ENCODE measurements around the gene OGDH. TPM values are rescaled to one million over a fixed set of nuclear protein-coding genes. Genes with fewer than 3 reads are reported as not detected.

Gene OGDH
- total RNA-seq, 1 donor from 2014 or later = 102 TPM

DNA sequence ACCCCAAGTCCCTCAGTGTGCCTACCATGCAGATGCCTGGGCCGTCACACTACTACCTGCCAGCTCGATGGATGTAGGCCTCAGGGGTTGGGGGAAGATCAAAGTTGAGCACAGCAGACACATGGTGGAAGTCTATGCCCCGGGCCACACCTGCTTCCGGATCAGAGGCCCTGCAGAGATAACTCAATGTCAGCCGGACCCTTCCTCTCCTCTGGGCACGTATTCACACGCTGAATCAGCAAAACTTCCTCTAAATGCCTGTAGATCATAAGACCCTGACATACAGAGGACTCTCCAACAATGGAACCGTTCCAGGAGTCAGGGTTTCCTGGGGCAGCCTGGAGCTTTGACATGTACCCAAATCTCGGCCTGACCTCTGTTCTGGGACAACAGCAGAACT, 36.5 kb upstream of the OGDH start:
- DNase-seq = no peak

GRCh38 chr7:44572771-44573170, 33.7 kb upstream of the OGDH start:
- H3K27ac Mint-ChIP-seq (ENCODE audit: unreplicated experiment) = peak overlapping the region; percentile 94
- peaks cover 8% of the 10 kb centered on the region for H3K4me1 Mint-ChIP-seq (ENCODE audit: low read depth, unreplicated experiment)
- no peak for DNase-seq
- TF ChIP-seq CTCF (IDR thresholded peaks at IDR 0.05; ENCODE audit: partially characterized antibody, unreplicated experiment) = no peak
- peaks cover 5% of the 10 kb centered on the region for H3K27me3 Mint-ChIP-seq (ENCODE audit: unreplicated experiment)
- peak overlapping the region; percentile 98 for H3K4me3 Mint-ChIP-seq (ENCODE audit: unreplicated experiment)
- H3K36me3 Mint-ChIP-seq (ENCODE audit: unreplicated experiment) = peaks cover 8% of the 10 kb centered on the region
- peaks cover 8% of the 10 kb centered on the region for H3K9me3 Mint-ChIP-seq (ENCODE audit: unreplicated experiment)

More for the DNA sequence above, 36.5 kb upstream of the OGDH start:
- H3K27ac Mint-ChIP-seq (ENCODE audit: unreplicated experiment) = no peak overlapping the region
- H3K36me3 Mint-ChIP-seq (ENCODE audit: unreplicated experiment) = peaks cover 8% of the 10 kb centered on the region
- peaks cover 8% of the 10 kb centered on the region for H3K9me3 Mint-ChIP-seq (ENCODE audit: unreplicated experiment)
- no peak overlapping the region for H3K4me3 Mint-ChIP-seq (ENCODE audit: unreplicated experiment)
- no peak for TF ChIP-seq CTCF (IDR thresholded peaks at IDR 0.05; ENCODE audit: partially characterized antibody, unreplicated experiment)
- peaks cover 4% of the 10 kb centered on the region for H3K27me3 Mint-ChIP-seq (ENCODE audit: unreplicated experiment)
- H3K4me1 Mint-ChIP-seq (ENCODE audit: low read depth, unreplicated experiment) = peaks cover 15% of the 10 kb centered on the region

DNA sequence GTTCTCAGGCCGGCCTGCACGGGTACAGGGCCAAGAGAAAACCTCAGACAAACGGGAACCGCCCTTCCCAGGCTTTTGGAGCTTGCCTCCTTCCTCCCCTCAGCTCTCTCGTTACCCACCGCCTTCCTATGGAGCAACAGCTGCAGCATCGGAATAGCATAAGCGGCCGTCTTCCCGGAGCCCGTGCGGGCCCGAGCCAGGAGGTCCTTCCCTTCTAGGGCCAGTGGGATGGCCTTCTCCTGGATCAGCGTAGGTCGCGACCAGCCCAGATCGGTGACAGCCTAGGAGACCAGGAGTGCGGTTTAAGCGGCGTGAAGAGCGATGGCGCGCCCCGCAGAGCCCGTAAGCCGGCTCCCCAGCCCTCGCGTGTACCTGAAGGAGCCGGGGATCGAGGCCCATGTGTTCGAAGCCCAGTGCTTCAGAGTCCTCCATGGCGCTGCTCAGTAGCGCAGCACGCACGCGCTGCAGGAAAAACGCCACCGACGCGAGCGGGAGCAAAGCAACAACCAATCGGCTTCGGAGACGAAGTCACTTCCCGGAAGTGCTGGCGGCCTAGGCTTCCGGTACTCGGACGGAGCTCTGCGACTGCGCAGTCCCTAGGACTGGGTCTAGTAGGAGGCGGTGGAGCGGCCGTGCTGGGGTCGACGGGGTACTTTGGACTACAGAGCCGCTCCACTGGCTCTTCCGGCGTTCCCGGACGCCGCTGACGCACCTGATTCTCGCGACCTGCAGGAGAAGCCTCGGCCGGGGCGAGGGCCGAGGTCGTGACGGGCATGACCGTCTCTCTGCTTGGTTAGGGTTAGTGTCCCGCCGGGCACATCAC, 32.8 kb upstream of the OGDH start, which contains the start of gene DDX56:
Gene DDX56 (minus strand): TSS at position 445 of the 823 bp plus-strand sequence. CDS start 13 bp downstream, at position 432.
- Mint-ChIP-seq H3K27ac (ENCODE audit: unreplicated experiment) (peak within 1 kb of the TSS; percentile 94), H3K36me3 (ENCODE audit: unreplicated experiment) (peaks cover 6% of the 10 kb centered on the region), H3K4me1 (ENCODE audit: low read depth, unreplicated experiment) (peaks cover 8% of the 10 kb centered on the region), H3K27me3 (ENCODE audit: unreplicated experiment) (peaks cover 5% of the 10 kb centered on the region), H3K4me3 (ENCODE audit: unreplicated experiment) (peak within 1 kb of the TSS; percentile 98), H3K9me3 (ENCODE audit: unreplicated experiment) (peaks cover 8% of the 10 kb centered on the region)
- no peak for TF ChIP-seq CTCF (IDR thresholded peaks at IDR 0.05; ENCODE audit: partially characterized antibody, unreplicated experiment)
- peak; percentile 95 for DNase-seq

GRCh38 chr7:44574287-44574872, 32.0 kb upstream of the OGDH start:
- Mint-ChIP-seq H3K4me1 (ENCODE audit: low read depth, unreplicated experiment) (peaks cover 8% of the 10 kb centered on the region), H3K27ac (ENCODE audit: unreplicated experiment) (peak overlapping the region; percentile 94), H3K36me3 (ENCODE audit: unreplicated experiment) (peaks cover 3% of the 10 kb centered on the region), H3K9me3 (ENCODE audit: unreplicated experiment) (peaks cover 8% of the 10 kb centered on the region), H3K4me3 (ENCODE audit: unreplicated experiment) (peak overlapping the region; percentile 98), H3K27me3 (ENCODE audit: unreplicated experiment) (peaks cover 5% of the 10 kb centered on the region)
- no peak for TF ChIP-seq CTCF (IDR thresholded peaks at IDR 0.05; ENCODE audit: partially characterized antibody, unreplicated experiment)
- no peak for DNase-seq

GRCh38 chr7:44575054-44575453, 31.4 kb upstream of the OGDH start:
- H3K36me3 Mint-ChIP-seq (ENCODE audit: unreplicated experiment) = peaks cover under 1% of the 10 kb centered on the region

More at GRCh38 chr7:44575054-44575453, 31.4 kb upstream of the OGDH start:
- Mint-ChIP-seq H3K4me1 (ENCODE audit: low read depth, unreplicated experiment) (peaks cover 11% of the 10 kb centered on the region), H3K27me3 (ENCODE audit: unreplicated experiment) (peaks cover 7% of the 10 kb centered on the region), H3K9me3 (ENCODE audit: unreplicated experiment) (peaks cover 8% of the 10 kb centered on the region), H3K27ac (ENCODE audit: unreplicated experiment) (peak overlapping the region; percentile 94), H3K4me3 (ENCODE audit: unreplicated experiment) (peak overlapping the region; percentile 98)
- DNase-seq = no peak
- no peak for TF ChIP-seq CTCF (IDR thresholded peaks at IDR 0.05; ENCODE audit: partially characterized antibody, unreplicated experiment)

All from glutamatergic neuron (in vitro differentiated cells).